ENCODE measurements around the gene CHD2. TPM values are rescaled to one million over a fixed set of nuclear protein-coding genes. Genes with fewer than 3 reads are reported as not detected.

Gene CHD2
- total RNA-seq, 1 donor from 2014 or later = 105 TPM

DNA sequence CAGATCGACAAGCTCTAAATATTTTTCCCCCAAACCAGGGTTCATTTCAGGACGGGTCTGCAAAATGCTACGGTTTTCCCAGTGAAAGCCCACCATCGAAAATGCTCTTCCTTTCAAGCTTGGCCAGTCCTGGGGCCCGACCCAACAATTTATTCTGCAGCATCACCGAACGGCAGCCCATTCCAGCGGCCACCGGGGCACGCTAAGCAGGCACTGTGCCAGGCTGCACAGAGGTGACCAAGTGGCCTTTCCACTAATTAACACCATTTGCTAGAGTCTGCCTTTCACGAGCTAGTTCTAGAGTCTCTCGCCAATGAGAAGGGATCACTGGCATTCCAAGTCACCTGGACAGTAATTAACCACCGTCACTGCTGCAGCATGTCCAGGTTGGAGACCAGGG lies 174.5 kb downstream of the CHD2 start:
- Mint-ChIP-seq H3K4me3 (ENCODE audit: unreplicated experiment) (no peak overlapping the region), H3K4me1 (ENCODE audit: low read depth, unreplicated experiment) (peaks cover 9% of the 10 kb centered on the region), H3K27ac (ENCODE audit: unreplicated experiment) (no peak overlapping the region), H3K9me3 (ENCODE audit: unreplicated experiment) (no peaks in the 10 kb centered on the region), H3K36me3 (ENCODE audit: low read depth, unreplicated experiment) (no peaks in the 10 kb centered on the region), H3K27me3 (ENCODE audit: low read depth, unreplicated experiment) (peaks cover 27% of the 10 kb centered on the region)
- H3K27ac ChIP-seq (ENCODE audit: low read depth, low read length) = no peak overlapping the region
- H3K9ac ChIP-seq (ENCODE audit: low read length) = no peak overlapping the region
- peak; percentile 13 for TF ChIP-seq EZH2 (IDR thresholded peaks at IDR 0.05; ENCODE audit: insufficient read depth, low read length)
- TF ChIP-seq, protein P1, sequence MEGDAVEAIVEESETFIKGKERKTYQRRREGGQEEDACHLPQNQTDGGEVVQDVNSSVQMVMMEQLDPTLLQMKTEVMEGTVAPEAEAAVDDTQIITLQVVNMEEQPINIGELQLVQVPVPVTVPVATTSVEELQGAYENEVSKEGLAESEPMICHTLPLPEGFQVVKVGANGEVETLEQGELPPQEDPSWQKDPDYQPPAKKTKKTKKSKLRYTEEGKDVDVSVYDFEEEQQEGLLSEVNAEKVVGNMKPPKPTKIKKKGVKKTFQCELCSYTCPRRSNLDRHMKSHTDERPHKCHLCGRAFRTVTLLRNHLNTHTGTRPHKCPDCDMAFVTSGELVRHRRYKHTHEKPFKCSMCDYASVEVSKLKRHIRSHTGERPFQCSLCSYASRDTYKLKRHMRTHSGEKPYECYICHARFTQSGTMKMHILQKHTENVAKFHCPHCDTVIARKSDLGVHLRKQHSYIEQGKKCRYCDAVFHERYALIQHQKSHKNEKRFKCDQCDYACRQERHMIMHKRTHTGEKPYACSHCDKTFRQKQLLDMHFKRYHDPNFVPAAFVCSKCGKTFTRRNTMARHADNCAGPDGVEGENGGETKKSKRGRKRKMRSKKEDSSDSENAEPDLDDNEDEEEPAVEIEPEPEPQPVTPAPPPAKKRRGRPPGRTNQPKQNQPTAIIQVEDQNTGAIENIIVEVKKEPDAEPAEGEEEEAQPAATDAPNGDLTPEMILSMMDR (IDR thresholded peaks at IDR 0.05; ENCODE audit: insufficient read depth, low read depth, low read length) = no peak
- no peak overlapping the region for H3K4me2 ChIP-seq (ENCODE audit: low read length)
- FAIRE-seq (no peak), DNase-seq (ENCODE audit: low read depth) (no peak)
- peaks cover 82% of the 10 kb centered on the region for H3K27me3 ChIP-seq (ENCODE audit: insufficient read depth, low read length)
- no peaks in the 10 kb centered on the region for H3K36me3 ChIP-seq (ENCODE audit: insufficient read depth, low read length)
- no peaks in the 10 kb centered on the region for H3K9me3 ChIP-seq (ENCODE audit: insufficient read depth, low read depth, low read length)
- no peaks in the 10 kb centered on the region for H3K79me2 ChIP-seq (ENCODE audit: insufficient read depth, low read length)
- peaks cover 15% of the 10 kb centered on the region for H3K4me1 ChIP-seq (ENCODE audit: insufficient read depth, low read length)
- H2AFZ ChIP-seq (ENCODE audit: low read depth, low read length) = no peak overlapping the region
- no peaks in the 10 kb centered on the region for H4K20me1 ChIP-seq (ENCODE audit: insufficient read depth, low read length)
- no peak overlapping the region for H3K4me3 ChIP-seq (ENCODE audit: insufficient read depth, low read depth, low read length)

DNA sequence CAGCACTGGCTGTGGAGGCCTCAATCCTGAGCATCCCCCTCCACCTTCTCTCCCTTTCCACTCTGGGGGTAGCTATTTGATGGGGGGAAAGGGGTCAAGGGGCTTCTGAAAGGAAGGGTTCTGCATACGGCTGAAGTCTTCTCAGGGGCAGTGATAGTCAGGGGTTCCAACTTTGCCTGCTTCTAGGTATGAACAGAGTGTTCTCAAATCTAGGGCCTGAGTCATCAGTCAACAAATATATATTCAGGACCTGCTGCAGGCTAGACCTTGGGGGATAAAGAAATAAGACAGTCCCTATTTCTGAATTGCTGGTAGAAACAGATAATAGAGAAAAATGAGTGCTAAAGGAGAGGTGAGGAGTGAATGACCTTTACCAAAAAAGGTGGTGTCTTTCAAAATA lies 176.1 kb downstream of the CHD2 start:
- H3K4me3 ChIP-seq (ENCODE audit: insufficient read depth, low read depth, low read length) = no peak overlapping the region
- no peaks in the 10 kb centered on the region for H3K79me2 ChIP-seq (ENCODE audit: insufficient read depth, low read length)
- FAIRE-seq (no peak), DNase-seq (ENCODE audit: low read depth) (no peak)
- Mint-ChIP-seq H3K9me3 (ENCODE audit: unreplicated experiment) (no peaks in the 10 kb centered on the region), H3K36me3 (ENCODE audit: low read depth, unreplicated experiment) (no peaks in the 10 kb centered on the region), H3K27me3 (ENCODE audit: low read depth, unreplicated experiment) (peaks cover 33% of the 10 kb centered on the region), H3K27ac (ENCODE audit: unreplicated experiment) (no peak overlapping the region), H3K4me3 (ENCODE audit: unreplicated experiment) (no peak overlapping the region), H3K4me1 (ENCODE audit: low read depth, unreplicated experiment) (peaks cover 1% of the 10 kb centered on the region)
- H3K27me3 ChIP-seq (ENCODE audit: insufficient read depth, low read length) = peaks cover 75% of the 10 kb centered on the region
- no peak overlapping the region for H3K27ac ChIP-seq (ENCODE audit: low read depth, low read length)
- no peaks in the 10 kb centered on the region for H3K9me3 ChIP-seq (ENCODE audit: insufficient read depth, low read depth, low read length)
- no peak overlapping the region for H2AFZ ChIP-seq (ENCODE audit: low read depth, low read length)
- H3K36me3 ChIP-seq (ENCODE audit: insufficient read depth, low read length) = no peaks in the 10 kb centered on the region
- H3K9ac ChIP-seq (ENCODE audit: low read length) = no peak overlapping the region
- H3K4me2 ChIP-seq (ENCODE audit: low read length) = no peak overlapping the region
- no peaks in the 10 kb centered on the region for H4K20me1 ChIP-seq (ENCODE audit: insufficient read depth, low read length)
- peaks cover 15% of the 10 kb centered on the region for H3K4me1 ChIP-seq (ENCODE audit: insufficient read depth, low read length)
- TF ChIP-seq, protein P1 (IDR thresholded peaks at IDR 0.05; ENCODE audit: insufficient read depth, low read depth, low read length) = no peak
- TF ChIP-seq EZH2 (IDR thresholded peaks at IDR 0.05; ENCODE audit: insufficient read depth, low read length) = no peak

DNA sequence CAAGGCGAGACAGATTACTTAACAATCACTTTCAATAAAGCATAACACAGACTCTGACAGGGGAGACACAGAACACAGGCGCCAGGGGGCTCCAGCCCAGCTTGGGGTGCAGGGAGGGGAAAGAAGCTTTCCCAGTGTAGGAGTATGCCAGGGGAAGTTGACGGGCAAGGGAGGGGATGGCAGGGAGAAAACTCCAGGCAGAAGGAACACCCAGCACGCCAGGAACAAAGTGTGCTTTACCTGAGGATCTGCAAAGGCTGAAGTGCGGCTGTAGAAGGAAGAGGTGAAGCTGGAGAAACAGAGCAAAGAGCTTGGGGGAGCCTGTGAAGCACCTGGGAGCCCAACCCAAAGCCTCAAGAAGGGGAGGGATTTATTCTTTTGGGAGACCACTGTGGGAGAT lies 176.8 kb downstream of the CHD2 start:
- Histone ChIP-seq H2AFZ (ENCODE audit: low read depth, low read length) (no peak overlapping the region), H3K4me2 (ENCODE audit: low read length) (no peak overlapping the region), H3K4me3 (ENCODE audit: insufficient read depth, low read depth, low read length) (no peak overlapping the region), H3K27ac (ENCODE audit: low read depth, low read length) (no peak overlapping the region), H3K79me2 (ENCODE audit: insufficient read depth, low read length) (no peaks in the 10 kb centered on the region), H3K4me1 (ENCODE audit: insufficient read depth, low read length) (peaks cover 9% of the 10 kb centered on the region), H3K36me3 (ENCODE audit: insufficient read depth, low read length) (no peaks in the 10 kb centered on the region), H3K27me3 (ENCODE audit: insufficient read depth, low read length) (peaks cover 74% of the 10 kb centered on the region), H3K9ac (ENCODE audit: low read length) (no peak overlapping the region), H4K20me1 (ENCODE audit: insufficient read depth, low read length) (no peaks in the 10 kb centered on the region), H3K9me3 (ENCODE audit: insufficient read depth, low read depth, low read length) (no peaks in the 10 kb centered on the region)
- H3K4me3 Mint-ChIP-seq (ENCODE audit: unreplicated experiment) = no peak overlapping the region
- H3K4me1 Mint-ChIP-seq (ENCODE audit: low read depth, unreplicated experiment) = peaks cover 1% of the 10 kb centered on the region
- DNase-seq (ENCODE audit: low read depth) = no peak
- no peak for TF ChIP-seq EZH2 (IDR thresholded peaks at IDR 0.05; ENCODE audit: insufficient read depth, low read length)
- TF ChIP-seq, protein P1 (IDR thresholded peaks at IDR 0.05; ENCODE audit: insufficient read depth, low read depth, low read length) = no peak
- no peaks in the 10 kb centered on the region for H3K36me3 Mint-ChIP-seq (ENCODE audit: low read depth, unreplicated experiment)
- no peak for FAIRE-seq
- no peak overlapping the region for H3K27ac Mint-ChIP-seq (ENCODE audit: unreplicated experiment)
- peaks cover 38% of the 10 kb centered on the region for H3K27me3 Mint-ChIP-seq (ENCODE audit: low read depth, unreplicated experiment)
- H3K9me3 Mint-ChIP-seq (ENCODE audit: unreplicated experiment) = no peaks in the 10 kb centered on the region

Small RNA genes lying within 50 kb of the gene (microRNA-seq; reads per million reads assigned to microRNA genes)
- 1.9 reads per million for gene MIR3175

Other genes starting within 250 kb of the CHD2 start
- gene FAM174B, start 244.5 kb upstream of the CHD2 start, total RNA-seq = 10.2 and 11.2 TPM in 2 replicates
- gene RGMA, start 188.9 kb downstream of the CHD2 start, total RNA-seq = 5.7 and 6.2 TPM in 2 replicates

Data from astrocyte (in vitro differentiated cells and primary cell).